ENCODE data around the gene MCU. TPM values are rescaled to one million over a fixed set of nuclear protein-coding genes. Genes with fewer than 3 reads are reported as not detected.

Gene MCU
- total RNA-seq, 1 experiment from 2014 or later = 19.2 TPM

DNA sequence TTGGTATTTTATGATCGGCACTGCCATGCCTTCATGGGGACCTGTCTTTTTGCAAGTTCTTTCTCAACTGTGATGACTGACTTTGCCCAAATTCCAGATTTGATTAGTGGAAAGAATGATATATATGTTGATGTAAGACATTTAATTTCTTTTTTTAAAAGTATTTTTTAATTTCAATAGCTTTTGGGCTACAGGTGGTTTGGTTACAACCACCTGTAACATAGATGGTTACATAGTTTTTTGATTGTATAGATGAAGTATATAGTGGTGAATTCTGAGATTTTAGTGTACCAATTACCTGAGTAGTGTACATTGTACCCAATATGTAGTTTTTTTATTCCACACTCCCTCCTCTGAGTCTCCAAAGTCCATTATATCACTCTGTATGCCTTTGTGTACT is 69.6 kb downstream of the MCU start:
- Mint-ChIP-seq H3K4me3 (ENCODE audit: unreplicated experiment) (no peak overlapping the region), H3K27ac (ENCODE audit: low read depth, unreplicated experiment) (no peak overlapping the region), H3K4me1 (ENCODE audit: insufficient read depth, unreplicated experiment) (peaks cover 31% of the 10 kb centered on the region), H3K27me3 (ENCODE audit: insufficient read depth, unreplicated experiment) (no peaks in the 10 kb centered on the region), H3K36me3 (ENCODE audit: insufficient read depth, unreplicated experiment) (no peaks in the 10 kb centered on the region), H3K9me3 (ENCODE audit: unreplicated experiment) (no peaks in the 10 kb centered on the region)
- no TSS peak for BruUV-seq (replicated peaks)
- TF ChIP-seq CTCF (IDR thresholded peaks at IDR 0.05; ENCODE audit: unreplicated experiment) = no peak
- intact Hi-C loops (cut with micrococcal nuclease) = no loop called here
- ChIA-PET POLR2A (interaction anchor here (0.6 to 0.7 kb wide), 3 partner anchors 13 to 143 kb away, joined by 3 to 8 read pairs (median 3); no protein-coding TSS in a partner anchor), CTCF (no interaction called here)
- no peak for DNase-seq (ENCODE audit: unreplicated experiment)

- intact Hi-C loops (cut with micrococcal nuclease) = no loop called here
- no peaks in the 10 kb centered on the region for H3K36me3 Mint-ChIP-seq (ENCODE audit: insufficient read depth, unreplicated experiment)
- TF ChIP-seq CTCF (IDR thresholded peaks at IDR 0.05; ENCODE audit: unreplicated experiment) = no peak
- DNase-seq (ENCODE audit: unreplicated experiment) = no peak
- CTCF ChIA-PET = no interaction called here
- H3K4me3 Mint-ChIP-seq (ENCODE audit: unreplicated experiment) = no peak overlapping the region
- H3K27ac Mint-ChIP-seq (ENCODE audit: low read depth, unreplicated experiment) = peak overlapping the region; percentile 76
- peaks cover 28% of the 10 kb centered on the region for H3K4me1 Mint-ChIP-seq (ENCODE audit: insufficient read depth, unreplicated experiment)
- H3K27me3 Mint-ChIP-seq (ENCODE audit: insufficient read depth, unreplicated experiment) = no peaks in the 10 kb centered on the region
- H3K9me3 Mint-ChIP-seq (ENCODE audit: unreplicated experiment) = no peaks in the 10 kb centered on the region
- no TSS peak for BruUV-seq (replicated peaks)
- POLR2A ChIA-PET = interaction anchor here (0.6 to 0.7 kb wide), 4 partner anchors 12 to 357 kb away, joined by 3 to 8 read pairs (median 3); no protein-coding TSS in a partner anchor
These were observed 70.1 kb downstream of the MCU start for GRCh38 chr10:72762042-72762441.

- ChIA-PET CTCF (interaction anchor here (0.6 to 0.7 kb wide), 2 partner anchors 70 to 1380 kb away, joined by 4 read pairs; no protein-coding TSS in a partner anchor), POLR2A (interaction anchor here (1.4 to 2.0 kb wide), 3 partner anchors 9 to 75 kb away, joined by 3 to 8 read pairs (median 5); no protein-coding TSS in a partner anchor)
- peak overlapping the region; percentile 90 for H3K27ac Mint-ChIP-seq (ENCODE audit: low read depth, unreplicated experiment)
- H3K4me1 Mint-ChIP-seq (ENCODE audit: insufficient read depth, unreplicated experiment) = peaks cover 25% of the 10 kb centered on the region
- intact Hi-C loops (cut with micrococcal nuclease) = no loop called here
- no peaks in the 10 kb centered on the region for H3K36me3 Mint-ChIP-seq (ENCODE audit: insufficient read depth, unreplicated experiment)
- no peak overlapping the region for H3K4me3 Mint-ChIP-seq (ENCODE audit: unreplicated experiment)
- no peaks in the 10 kb centered on the region for H3K9me3 Mint-ChIP-seq (ENCODE audit: unreplicated experiment)
- BruUV-seq (replicated peaks) = no TSS peak
- no peak for DNase-seq (ENCODE audit: unreplicated experiment)
- H3K27me3 Mint-ChIP-seq (ENCODE audit: insufficient read depth, unreplicated experiment) = no peaks in the 10 kb centered on the region
- no peak for TF ChIP-seq CTCF (IDR thresholded peaks at IDR 0.05; ENCODE audit: unreplicated experiment)
These were observed 71.3 kb downstream of the MCU start for GRCh38 chr10:72763201-72763600.

- intact Hi-C loops (cut with micrococcal nuclease) = no loop called here
- no TSS peak for BruUV-seq (replicated peaks)
- H3K27ac Mint-ChIP-seq (ENCODE audit: low read depth, unreplicated experiment) = peak overlapping the region; percentile 90
- no peaks in the 10 kb centered on the region for H3K36me3 Mint-ChIP-seq (ENCODE audit: insufficient read depth, unreplicated experiment)
- CTCF ChIA-PET = no interaction called here
- H3K27me3 Mint-ChIP-seq (ENCODE audit: insufficient read depth, unreplicated experiment) = no peaks in the 10 kb centered on the region
- DNase-seq (ENCODE audit: unreplicated experiment) = peak; percentile 32
- no peak for TF ChIP-seq CTCF (IDR thresholded peaks at IDR 0.05; ENCODE audit: unreplicated experiment)
- POLR2A ChIA-PET = interaction anchor here (1.4 to 2.0 kb wide), 3 partner anchors 10 to 75 kb away, joined by 3 to 8 read pairs (median 5); no protein-coding TSS in a partner anchor
- no peaks in the 10 kb centered on the region for H3K9me3 Mint-ChIP-seq (ENCODE audit: unreplicated experiment)
- peaks cover 25% of the 10 kb centered on the region for H3K4me1 Mint-ChIP-seq (ENCODE audit: insufficient read depth, unreplicated experiment)
- H3K4me3 Mint-ChIP-seq (ENCODE audit: unreplicated experiment) = peak overlapping the region; percentile 33
These were observed 72.2 kb downstream of the MCU start for GRCh38 chr10:72764151-72764550.

Measured in MCF 10A (cell line).